Loucy (cell line): ENCODE data around the gene XPNPEP3.
"Not testable (repeated sequence)": the region's sequence is repeated elsewhere in the genome, so short reads cannot be mapped to it uniquely, and the experiment has no call there.

Experiments used
- H2AFZ ChIP-seq: fragments of 200-600 bp; sonication (generic); 2 replicates; pipeline ENCODE4 v1.6.0; 2016; ENCODE audit warnings: antibody characterized with exemption, mild to moderate bottlenecking, low read length, moderate library complexity
- H3F3A ChIP-seq: fragments of 200-600 bp; 2 replicates; pipeline ENCODE4 v1.6.0; 2016; ENCODE audit warnings: antibody characterized with exemption, low read depth, mild to moderate bottlenecking
- H3K27me3 ChIP-seq: fragments of 200-600 bp; sonication (generic); 2 replicates; pipeline ENCODE4 v1.6.1; 2014; ENCODE audit warnings: low read length, mild to moderate bottlenecking; ENCODE audit not compliant: insufficient read depth, poor library complexity, severe bottlenecking
- H3K36me3 ChIP-seq: fragments of 200-600 bp; sonication (generic); 2 replicates; pipeline ENCODE4 v1.6.1; 2016; ENCODE audit warnings: low read length; ENCODE audit not compliant: insufficient read depth
- H3K4me1 ChIP-seq: fragments of 200-600 bp; sonication (generic); 2 replicates; pipeline ENCODE4 v1.5.1; 2014; ENCODE audit warnings: low read length, mild to moderate bottlenecking; ENCODE audit not compliant: insufficient read depth, poor library complexity, severe bottlenecking
- H3K4me2 ChIP-seq: fragments of 200-600 bp; sonication (generic); 2 replicates; pipeline ENCODE4 v1.6.0; 2014; ENCODE audit warnings: antibody characterized with exemption, low read length, low read depth, mild to moderate bottlenecking; ENCODE audit not compliant: poor library complexity, severe bottlenecking
- H3K4me3 ChIP-seq: fragments of 200-600 bp; sonication (generic); 2 replicates; pipeline ENCODE4 v1.5.1; 2014; ENCODE audit warnings: low read length, mild to moderate bottlenecking, mixed read lengths; ENCODE audit not compliant: poor library complexity, severe bottlenecking
- H3K79me2 ChIP-seq: fragments of 200-600 bp; sonication (generic); 2 replicates; pipeline ENCODE4 v1.6.1; 2014; ENCODE audit warnings: low read length; ENCODE audit not compliant: insufficient read depth
- H3K9ac ChIP-seq: fragments of 200-600 bp; sonication (generic); 2 replicates; pipeline ENCODE4 v1.6.0; 2014; ENCODE audit warnings: mild to moderate bottlenecking, low read depth, low read length, moderate library complexity; ENCODE audit not compliant: poor library complexity, severe bottlenecking
- H3K9me2 ChIP-seq: fragments of 200-600 bp; sonication (generic); replicated peaks from 2 replicates; pipeline ENCODE4 v1.6.1; 2016; ENCODE audit warnings: low read depth, low read length, mixed read lengths
- H3K9me3 ChIP-seq: fragments of 200-600 bp; sonication (generic); 2 replicates; pipeline ENCODE4 v1.6.1; 2014; ENCODE audit warnings: mild to moderate bottlenecking, antibody characterized with exemption, low read length, low read depth; ENCODE audit not compliant: insufficient read depth
- H4K20me1 ChIP-seq: fragments of 200-600 bp; sonication (generic); 2 replicates; pipeline ENCODE4 v1.6.0; 2014; ENCODE audit warnings: antibody characterized with exemption, low read length, mild to moderate bottlenecking; ENCODE audit not compliant: insufficient read depth, poor library complexity, severe bottlenecking
- EZH2phosphoT487 ChIP-seq: fragments of 200-600 bp; IDR thresholded peaks from 2 replicates; pipeline ENCODE4 v1.6.1; 2018; ENCODE audit warnings: antibody characterized with exemption, mild to moderate bottlenecking, moderate library complexity, borderline replicate concordance
- TF ChIP-seq, protein P1 (sequence below): fragments of 200-600 bp; sonication (generic); conservative IDR thresholded peaks from 2 replicates; pipeline ENCODE4 v1.5.1; 2014; ENCODE audit warnings: mild to moderate bottlenecking, antibody characterized with exemption, low read length

Gene XPNPEP3

GRCh38 chr22:40867109-40867508 lies 10.2 kb downstream of the XPNPEP3 start:
- Histone ChIP-seq H3K4me1 (peaks cover 7% of the 10 kb centered on the region), H3K4me3 (no peak overlapping the region), H3K9ac (no peak overlapping the region), H3F3A (no peaks in the 10 kb centered on the region), H3K36me3 (no peaks in the 10 kb centered on the region), H3K9me2 (no peaks in the 10 kb centered on the region), H3K27me3 (no peaks in the 10 kb centered on the region), H2AFZ (no peak overlapping the region), H3K4me2 (no peak overlapping the region), H3K9me3 (no peaks in the 10 kb centered on the region), H3K79me2 (no peaks in the 10 kb centered on the region), H4K20me1 (no peaks in the 10 kb centered on the region)
- TF ChIP-seq, protein P1, sequence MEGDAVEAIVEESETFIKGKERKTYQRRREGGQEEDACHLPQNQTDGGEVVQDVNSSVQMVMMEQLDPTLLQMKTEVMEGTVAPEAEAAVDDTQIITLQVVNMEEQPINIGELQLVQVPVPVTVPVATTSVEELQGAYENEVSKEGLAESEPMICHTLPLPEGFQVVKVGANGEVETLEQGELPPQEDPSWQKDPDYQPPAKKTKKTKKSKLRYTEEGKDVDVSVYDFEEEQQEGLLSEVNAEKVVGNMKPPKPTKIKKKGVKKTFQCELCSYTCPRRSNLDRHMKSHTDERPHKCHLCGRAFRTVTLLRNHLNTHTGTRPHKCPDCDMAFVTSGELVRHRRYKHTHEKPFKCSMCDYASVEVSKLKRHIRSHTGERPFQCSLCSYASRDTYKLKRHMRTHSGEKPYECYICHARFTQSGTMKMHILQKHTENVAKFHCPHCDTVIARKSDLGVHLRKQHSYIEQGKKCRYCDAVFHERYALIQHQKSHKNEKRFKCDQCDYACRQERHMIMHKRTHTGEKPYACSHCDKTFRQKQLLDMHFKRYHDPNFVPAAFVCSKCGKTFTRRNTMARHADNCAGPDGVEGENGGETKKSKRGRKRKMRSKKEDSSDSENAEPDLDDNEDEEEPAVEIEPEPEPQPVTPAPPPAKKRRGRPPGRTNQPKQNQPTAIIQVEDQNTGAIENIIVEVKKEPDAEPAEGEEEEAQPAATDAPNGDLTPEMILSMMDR = no peak
- no peak for TF ChIP-seq EZH2phosphoT487

DNA sequence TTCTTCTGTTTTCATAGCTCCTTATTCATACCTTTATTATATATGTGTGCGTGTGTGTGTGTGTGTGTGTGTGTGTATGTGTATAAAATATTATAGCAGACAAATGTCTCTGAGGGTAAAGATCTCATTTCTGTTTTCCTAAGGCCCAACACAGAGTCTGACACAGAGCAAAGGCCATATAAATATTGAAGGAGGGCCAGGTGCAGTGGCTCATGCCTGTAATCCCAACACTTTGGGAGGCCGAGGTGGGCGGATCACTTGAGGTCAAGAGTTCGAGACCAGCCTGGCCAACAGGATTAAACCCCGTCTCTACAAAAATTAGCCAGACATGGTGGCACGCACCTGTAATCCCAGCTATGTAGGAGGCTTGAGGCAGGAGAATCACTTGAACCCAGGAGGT lies 11.4 kb downstream of the XPNPEP3 start:
- not testable (repeated sequence) for H2AFZ ChIP-seq, H4K20me1 ChIP-seq, H3K9me3 ChIP-seq, H3K27me3 ChIP-seq, H3K4me1 ChIP-seq, H3K36me3 ChIP-seq, H3K9me2 ChIP-seq, H3K4me3 ChIP-seq, H3K9ac ChIP-seq, H3K4me2 ChIP-seq, H3K79me2 ChIP-seq, H3F3A ChIP-seq

DNA sequence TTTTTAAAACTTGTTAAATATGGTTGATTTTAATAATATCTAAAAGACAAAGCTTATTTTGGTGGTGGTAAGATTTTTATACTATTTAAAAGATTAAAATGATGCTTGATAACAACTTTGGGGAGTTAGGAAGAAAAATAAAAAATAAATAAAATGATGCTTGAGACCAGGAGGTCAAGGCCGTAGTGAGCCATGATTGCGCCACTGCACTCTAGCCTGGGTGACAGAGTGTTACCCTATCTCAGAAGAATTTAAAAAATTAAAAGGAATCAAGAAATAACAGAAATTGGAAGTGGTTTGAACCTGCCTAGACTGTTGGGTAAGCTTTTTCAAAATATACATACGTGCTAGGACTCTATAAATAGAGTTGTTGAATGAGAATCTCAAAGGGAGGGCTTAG lies 17.1 kb downstream of the XPNPEP3 start:
- no peaks in the 10 kb centered on the region for H4K20me1 ChIP-seq
- H3K27me3 ChIP-seq = no peaks in the 10 kb centered on the region
- H3K9me3 ChIP-seq = no peaks in the 10 kb centered on the region
- H3K9me2 ChIP-seq = no peaks in the 10 kb centered on the region
- no peaks in the 10 kb centered on the region for H3F3A ChIP-seq
- H3K4me3 ChIP-seq = no peak overlapping the region
- no peak overlapping the region for H2AFZ ChIP-seq
- no peak overlapping the region for H3K4me2 ChIP-seq
- no peaks in the 10 kb centered on the region for H3K36me3 ChIP-seq
- TF ChIP-seq, protein P1 = no peak
- no peak for TF ChIP-seq EZH2phosphoT487
- H3K4me1 ChIP-seq = no peaks in the 10 kb centered on the region
- H3K9ac ChIP-seq = no peak overlapping the region
- H3K79me2 ChIP-seq = no peaks in the 10 kb centered on the region

GRCh38 chr22:40875111-40875510 lies 18.2 kb downstream of the XPNPEP3 start:
- H3K79me2 ChIP-seq = no peaks in the 10 kb centered on the region
- no peaks in the 10 kb centered on the region for H4K20me1 ChIP-seq
- no peak for TF ChIP-seq EZH2phosphoT487
- TF ChIP-seq, protein P1 = no peak
- no peak overlapping the region for H3K9ac ChIP-seq
- no peaks in the 10 kb centered on the region for H3K9me3 ChIP-seq
- no peak overlapping the region for H2AFZ ChIP-seq
- H3F3A ChIP-seq = no peaks in the 10 kb centered on the region
- no peak overlapping the region for H3K4me3 ChIP-seq
- H3K36me3 ChIP-seq = no peaks in the 10 kb centered on the region
- H3K9me2 ChIP-seq = no peaks in the 10 kb centered on the region
- no peak overlapping the region for H3K4me2 ChIP-seq
- H3K4me1 ChIP-seq = no peaks in the 10 kb centered on the region
- H3K27me3 ChIP-seq = no peaks in the 10 kb centered on the region
